ENCODE results near the gene GRPEL1.

Gene GRPEL1

DNA sequence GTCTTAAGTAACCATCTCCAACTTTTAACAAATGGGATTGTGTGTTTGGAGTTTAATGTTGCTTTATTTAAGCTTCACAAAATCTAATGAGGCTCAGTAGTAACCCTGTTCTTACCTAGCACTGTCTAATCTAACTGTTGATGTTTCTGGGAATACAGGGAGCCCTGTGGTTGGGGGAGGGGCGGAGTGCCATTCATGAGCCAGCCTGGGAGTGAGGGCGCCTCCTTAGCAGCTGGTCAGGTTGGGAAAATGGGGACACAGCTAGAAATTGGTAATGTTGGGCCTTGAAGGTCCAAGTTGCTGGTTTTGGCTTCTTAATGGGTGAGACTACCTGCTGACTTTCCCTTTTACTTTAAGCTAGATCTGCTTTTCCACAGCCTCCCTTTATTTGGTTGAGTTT, 47.6 kb downstream of the GRPEL1 start:
- TF ChIP-seq ZNF600 (tag by site-specific recombination; IDR thresholded peaks at IDR 0.05) (no peak), ZNF514 (tag by site-specific recombination; IDR thresholded peaks at IDR 0.05) (no peak), ZNF391 (tag by site-specific recombination; IDR thresholded peaks at IDR 0.05; ENCODE audit: borderline replicate concordance, low read depth) (no peak), ZNF664 (tag by site-specific recombination; IDR thresholded peaks at IDR 0.05) (no peak), IKZF3 (tag by site-specific recombination; IDR thresholded peaks at IDR 0.05) (no peak), BCL11B (tag by site-specific recombination; IDR thresholded peaks at IDR 0.05; ENCODE audit: low read depth) (no peak), ZNF341 (tag by site-specific recombination; IDR thresholded peaks at IDR 0.05; ENCODE audit: low read depth) (no peak), RBAK (tag by site-specific recombination; IDR thresholded peaks at IDR 0.05) (no peak), ZNF704 (tag by site-specific recombination; IDR thresholded peaks at IDR 0.05) (no peak)
- Histone ChIP-seq H3K4me3 (ENCODE audit: low read depth, low read length) (no peak overlapping the region), H3K36me3 (ENCODE audit: control insufficient read depth in 2 of 2, insufficient read depth in 1 of 2, low read length in 2 of 2) (peaks cover 4 to 73% of the 10 kb centered on the region in 2 experiments; a peak in 1 of 3 replicates), H3K4me1 (ENCODE audit: control insufficient read depth, insufficient read depth, low read length) (no peaks in the 10 kb centered on the region), H3K27ac (ENCODE audit: extremely low read depth, low read depth, low read length) (no peak overlapping the region), H3K9me3 (ENCODE audit: control insufficient read depth, insufficient read depth, low read depth, low read length) (no peaks in the 10 kb centered on the region)
- ChIA-PET POLR2A (no interaction called here), CTCF (interaction anchor here (0.7 to 1.0 kb wide), 2 partner anchors 23 to 605 kb away, joined by 3 to 6 read pairs; partner anchors contain the start of gene TADA2B)

- Histone ChIP-seq H3K4me1 (ENCODE audit: control insufficient read depth, insufficient read depth, low read length) (no peaks in the 10 kb centered on the region), H3K36me3 (ENCODE audit: control insufficient read depth in 2 of 2, insufficient read depth in 1 of 2, low read length in 2 of 2) (peaks cover 4 to 73% of the 10 kb centered on the region in 2 experiments; a peak in 1 of 3 replicates), H3K9me3 (ENCODE audit: control insufficient read depth, insufficient read depth, low read depth, low read length) (no peaks in the 10 kb centered on the region), H3K4me3 (ENCODE audit: low read depth, low read length) (no peak overlapping the region), H3K27ac (ENCODE audit: extremely low read depth, low read depth, low read length) (no peak overlapping the region)
- POLR2A ChIA-PET = no interaction called here
- CTCF ChIA-PET = no interaction called here
- TF ChIP-seq ZNF558 (tag by site-specific recombination; IDR thresholded peaks at IDR 0.05) = no peak
- no peak for TF ChIP-seq PRDM4 (tag by site-specific recombination; IDR thresholded peaks at IDR 0.05)
- TF ChIP-seq ZNF341 (tag by site-specific recombination; IDR thresholded peaks at IDR 0.05; ENCODE audit: low read depth) = no peak
- TF ChIP-seq, protein P1, sequence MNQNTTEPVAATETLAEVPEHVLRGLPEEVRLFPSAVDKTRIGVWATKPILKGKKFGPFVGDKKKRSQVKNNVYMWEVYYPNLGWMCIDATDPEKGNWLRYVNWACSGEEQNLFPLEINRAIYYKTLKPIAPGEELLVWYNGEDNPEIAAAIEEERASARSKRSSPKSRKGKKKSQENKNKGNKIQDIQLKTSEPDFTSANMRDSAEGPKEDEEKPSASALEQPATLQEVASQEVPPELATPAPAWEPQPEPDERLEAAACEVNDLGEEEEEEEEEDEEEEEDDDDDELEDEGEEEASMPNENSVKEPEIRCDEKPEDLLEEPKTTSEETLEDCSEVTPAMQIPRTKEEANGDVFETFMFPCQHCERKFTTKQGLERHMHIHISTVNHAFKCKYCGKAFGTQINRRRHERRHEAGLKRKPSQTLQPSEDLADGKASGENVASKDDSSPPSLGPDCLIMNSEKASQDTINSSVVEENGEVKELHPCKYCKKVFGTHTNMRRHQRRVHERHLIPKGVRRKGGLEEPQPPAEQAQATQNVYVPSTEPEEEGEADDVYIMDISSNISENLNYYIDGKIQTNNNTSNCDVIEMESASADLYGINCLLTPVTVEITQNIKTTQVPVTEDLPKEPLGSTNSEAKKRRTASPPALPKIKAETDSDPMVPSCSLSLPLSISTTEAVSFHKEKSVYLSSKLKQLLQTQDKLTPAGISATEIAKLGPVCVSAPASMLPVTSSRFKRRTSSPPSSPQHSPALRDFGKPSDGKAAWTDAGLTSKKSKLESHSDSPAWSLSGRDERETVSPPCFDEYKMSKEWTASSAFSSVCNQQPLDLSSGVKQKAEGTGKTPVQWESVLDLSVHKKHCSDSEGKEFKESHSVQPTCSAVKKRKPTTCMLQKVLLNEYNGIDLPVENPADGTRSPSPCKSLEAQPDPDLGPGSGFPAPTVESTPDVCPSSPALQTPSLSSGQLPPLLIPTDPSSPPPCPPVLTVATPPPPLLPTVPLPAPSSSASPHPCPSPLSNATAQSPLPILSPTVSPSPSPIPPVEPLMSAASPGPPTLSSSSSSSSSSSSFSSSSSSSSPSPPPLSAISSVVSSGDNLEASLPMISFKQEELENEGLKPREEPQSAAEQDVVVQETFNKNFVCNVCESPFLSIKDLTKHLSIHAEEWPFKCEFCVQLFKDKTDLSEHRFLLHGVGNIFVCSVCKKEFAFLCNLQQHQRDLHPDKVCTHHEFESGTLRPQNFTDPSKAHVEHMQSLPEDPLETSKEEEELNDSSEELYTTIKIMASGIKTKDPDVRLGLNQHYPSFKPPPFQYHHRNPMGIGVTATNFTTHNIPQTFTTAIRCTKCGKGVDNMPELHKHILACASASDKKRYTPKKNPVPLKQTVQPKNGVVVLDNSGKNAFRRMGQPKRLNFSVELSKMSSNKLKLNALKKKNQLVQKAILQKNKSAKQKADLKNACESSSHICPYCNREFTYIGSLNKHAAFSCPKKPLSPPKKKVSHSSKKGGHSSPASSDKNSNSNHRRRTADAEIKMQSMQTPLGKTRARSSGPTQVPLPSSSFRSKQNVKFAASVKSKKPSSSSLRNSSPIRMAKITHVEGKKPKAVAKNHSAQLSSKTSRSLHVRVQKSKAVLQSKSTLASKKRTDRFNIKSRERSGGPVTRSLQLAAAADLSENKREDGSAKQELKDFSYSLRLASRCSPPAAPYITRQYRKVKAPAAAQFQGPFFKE (tag by site-specific recombination; IDR thresholded peaks at IDR 0.05; ENCODE audit: borderline replicate concordance) = no peak
- TF ChIP-seq ZBTB6 (tag by site-specific recombination; IDR thresholded peaks at IDR 0.05) = no peak
- TF ChIP-seq ZNF580 (tag by site-specific recombination; IDR thresholded peaks at IDR 0.05) = no peak
- no peak for TF ChIP-seq REST (tag by site-specific recombination; IDR thresholded peaks at IDR 0.05)
- no peak for TF ChIP-seq REPIN1 (tag by site-specific recombination; IDR thresholded peaks at IDR 0.05; ENCODE audit: low read depth)
- TF ChIP-seq ZNF19 (tag by site-specific recombination; IDR thresholded peaks at IDR 0.05; ENCODE audit: low read depth) = no peak
- TF ChIP-seq ZNF48 (tag by site-specific recombination; IDR thresholded peaks at IDR 0.05) = no peak
- no peak for TF ChIP-seq ZNF202 (tag by site-specific recombination; IDR thresholded peaks at IDR 0.05; ENCODE audit: borderline replicate concordance)
- TF ChIP-seq ZNF629 (tag by site-specific recombination; IDR thresholded peaks at IDR 0.05) = no peak
- no peak for TF ChIP-seq KLF10 (tag by site-specific recombination; IDR thresholded peaks at IDR 0.05)
These were observed 48.5 kb downstream of the GRPEL1 start for GRCh38 chr4:7019367-7019766.

Measured in HEK293 (cell line).